ENCODE measurements around the gene SS18L1.
"Not testable (repeated sequence)": the region's sequence is repeated elsewhere in the genome, so short reads cannot be mapped to it uniquely, and the experiment has no call there.

The SS18L1 gene

DNA sequence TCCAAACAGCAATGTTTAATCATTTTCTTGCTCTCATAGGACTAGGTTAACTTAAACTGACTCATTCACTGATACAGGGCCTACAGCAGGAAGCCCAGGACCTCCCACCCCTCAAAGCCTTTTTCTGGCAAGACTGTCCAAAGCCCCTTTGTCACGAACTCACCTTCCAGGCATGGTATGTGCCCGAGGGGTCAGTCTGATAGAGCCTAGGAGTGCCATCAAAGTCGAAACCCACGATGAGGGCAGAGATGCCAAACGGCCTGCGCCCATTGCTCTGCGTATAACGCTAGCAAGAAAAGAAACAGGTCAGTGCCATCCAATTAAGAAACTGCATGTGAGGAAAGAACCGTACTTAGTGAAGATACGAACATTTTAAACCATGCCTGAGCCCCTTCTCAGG lies 4.7 kb upstream of the SS18L1 start:
- DNase-seq, result no peak

DNA sequence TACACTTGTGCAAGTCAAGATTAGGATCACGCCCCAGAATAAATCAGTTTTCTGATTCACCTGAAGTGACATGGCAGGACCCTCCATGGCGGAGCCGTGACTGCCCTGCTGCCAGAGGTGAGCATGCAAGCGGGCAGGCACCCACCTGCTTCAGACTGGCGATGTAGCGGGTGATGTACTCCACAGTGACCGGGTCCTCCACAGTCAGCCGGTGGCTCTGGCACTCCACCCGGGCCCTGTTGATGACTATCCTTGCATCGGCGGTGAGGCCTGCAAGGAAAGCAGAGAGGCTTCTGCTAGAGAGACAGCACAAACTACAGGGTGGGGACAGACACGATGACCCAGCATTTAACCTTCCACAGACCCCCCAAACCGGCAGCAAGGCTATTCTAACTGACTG lies 3.9 kb upstream of the SS18L1 start:
- DNase-seq, result no peak

DNA sequence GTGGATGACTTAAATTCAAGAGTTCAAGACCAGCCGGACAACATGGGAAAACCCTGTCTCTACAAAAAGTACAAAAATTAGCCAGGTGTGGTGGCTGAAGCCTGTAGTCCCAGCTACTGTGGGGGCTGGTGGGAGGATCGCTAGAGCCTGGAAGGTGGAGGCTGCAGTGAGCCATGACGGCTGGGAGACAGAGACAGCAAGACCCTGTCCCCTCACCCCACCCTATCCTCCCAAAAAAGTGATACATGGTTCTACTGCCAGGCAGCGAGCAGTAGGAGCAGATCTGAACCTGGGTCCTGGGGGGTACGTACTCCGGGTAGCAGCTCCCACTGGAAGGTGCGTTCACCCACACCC lies 2.5 kb upstream of the SS18L1 start:
- no peak for DNase-seq

DNA sequence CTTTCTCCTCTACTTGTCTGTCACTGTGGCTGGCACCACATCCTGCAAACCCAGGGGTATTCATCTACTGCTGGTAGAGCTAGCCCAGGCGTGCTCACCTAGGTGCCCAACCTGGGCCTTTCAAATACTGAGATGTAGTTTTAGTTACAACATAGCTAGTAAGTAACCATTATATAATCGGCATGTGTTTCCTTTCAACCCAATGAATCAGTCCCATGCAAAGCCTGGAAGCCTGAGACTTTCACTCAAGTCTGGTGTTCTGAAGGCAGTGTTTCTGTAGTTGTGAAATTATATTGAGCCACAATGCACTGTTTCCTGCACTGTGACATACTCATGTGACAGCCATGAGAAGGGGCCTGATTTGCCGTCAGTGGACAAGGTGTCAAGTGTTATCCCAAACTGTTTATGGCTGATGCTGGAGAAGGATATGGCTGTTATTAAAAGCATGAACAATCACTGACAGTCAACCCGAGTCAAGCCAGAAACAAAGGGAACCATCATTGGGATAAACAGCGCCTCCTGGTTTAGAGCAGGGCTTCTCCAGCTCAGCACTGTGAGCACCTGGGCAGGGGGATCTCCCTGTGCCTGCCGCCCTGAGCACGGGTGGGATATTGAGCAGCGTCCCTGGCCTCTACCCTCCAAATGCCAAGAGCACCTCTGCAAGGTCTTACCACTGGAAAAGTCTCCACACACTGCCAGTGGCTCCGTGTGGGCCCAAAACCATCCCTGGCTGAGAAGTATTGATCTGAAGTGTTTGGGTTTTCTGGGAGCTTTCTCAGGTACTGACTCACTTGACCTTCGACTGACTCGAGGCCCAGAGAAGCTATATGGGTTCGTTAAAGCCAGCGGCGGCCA lies 1.9 kb upstream of the SS18L1 start:
- peak; percentile 36 for DNase-seq

DNA sequence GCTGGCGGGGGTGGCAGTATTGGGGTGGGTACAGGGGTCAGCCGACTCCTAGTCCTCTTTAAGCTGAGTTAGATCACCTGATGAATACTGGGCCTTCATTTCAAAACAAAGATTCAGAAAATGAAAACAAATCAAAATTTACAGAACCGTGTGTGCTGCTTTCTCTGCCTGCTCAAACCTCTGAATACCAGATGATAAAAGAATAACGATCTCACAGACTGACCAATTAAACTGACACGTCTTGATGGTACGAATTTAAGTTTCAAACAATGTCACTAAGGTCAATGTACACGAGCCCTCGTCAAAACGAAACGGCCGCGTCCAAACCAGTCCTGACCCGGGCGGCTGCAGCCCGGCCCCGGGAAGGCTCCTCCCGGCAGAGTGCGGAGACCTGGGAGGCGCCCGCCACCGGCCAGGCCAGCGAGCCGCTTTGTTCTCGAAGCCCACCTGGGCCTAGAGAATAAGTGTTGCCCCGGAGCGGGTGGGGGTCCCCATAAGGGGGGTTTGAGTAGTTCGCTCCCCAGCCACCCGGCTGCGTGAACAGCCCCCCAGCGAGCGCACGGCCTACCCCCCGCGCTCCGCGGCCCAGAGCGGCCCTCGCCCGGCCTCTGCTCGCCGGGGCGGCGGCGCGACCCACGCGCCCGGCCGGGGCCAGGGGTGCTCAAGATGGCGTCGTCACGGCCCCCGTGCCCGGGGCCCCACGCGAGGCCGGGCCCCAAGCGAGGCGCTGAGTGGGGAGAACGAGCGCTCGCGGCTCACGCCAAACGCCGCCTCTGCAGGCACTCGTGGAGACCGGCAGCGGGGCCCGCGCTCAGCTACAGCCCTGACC lies 1.1 kb upstream of the SS18L1 start:
- DNase-seq, result no peak

DNA sequence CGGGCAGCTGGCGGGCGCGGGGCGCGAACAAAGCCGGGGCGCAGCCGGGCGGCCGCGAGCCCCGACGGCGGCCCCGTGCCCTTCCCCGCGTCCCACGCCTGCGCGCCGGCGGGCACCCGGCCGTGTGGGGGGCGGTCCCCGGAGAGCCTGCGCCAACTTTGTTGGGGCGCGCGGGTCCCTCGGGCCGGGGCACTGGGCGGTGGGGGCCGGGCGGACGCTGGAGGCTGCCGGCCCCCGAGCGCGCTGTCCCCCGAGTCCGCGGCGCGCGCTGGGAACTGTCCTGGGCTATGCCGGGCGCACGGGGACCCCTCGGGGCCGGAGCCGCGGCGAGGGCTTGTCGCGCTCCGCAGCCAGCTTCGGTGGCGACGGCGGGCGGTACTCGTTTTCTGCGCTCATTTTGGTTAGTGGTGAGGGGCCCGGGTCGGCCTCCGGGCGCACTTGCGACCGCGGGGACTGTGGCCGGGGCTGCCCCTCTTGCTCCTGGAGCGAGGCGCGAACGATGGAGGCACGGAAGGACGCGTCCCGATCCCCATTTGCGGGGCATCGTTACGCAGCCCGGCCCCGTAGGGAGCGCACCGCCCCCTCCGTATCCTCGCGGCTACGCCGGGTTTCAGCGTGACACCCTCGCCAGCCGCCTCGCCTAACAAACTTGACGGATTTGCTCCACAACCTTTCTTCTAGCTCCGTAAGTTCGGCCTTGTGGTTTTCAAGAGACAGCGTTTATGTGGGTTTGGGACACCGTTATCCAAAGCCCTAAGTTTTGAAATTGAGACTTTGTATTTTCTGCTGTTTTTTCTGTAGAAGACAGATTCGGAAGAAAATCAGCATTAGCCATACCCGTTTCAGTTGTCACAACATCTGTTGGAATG lies 622 bp downstream of the SS18L1 start:
- peak; percentile 28 for DNase-seq

DNA sequence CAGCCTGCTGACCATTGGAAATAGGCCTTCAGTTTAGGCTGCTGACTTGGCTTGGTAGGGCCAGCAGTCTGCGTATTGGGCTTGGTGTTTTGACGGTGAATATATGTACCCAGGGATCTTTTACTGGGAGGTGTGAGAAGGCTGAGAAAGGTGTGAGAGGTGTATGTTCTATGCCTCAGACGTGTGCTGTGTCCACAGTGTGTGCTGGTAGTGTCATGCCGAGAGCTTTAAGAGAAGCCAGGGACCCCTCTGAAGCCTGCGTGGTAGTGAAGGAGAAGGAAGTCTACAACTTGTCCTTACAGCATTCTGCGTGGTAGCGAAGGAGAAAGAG lies 2.1 kb downstream of the SS18L1 start:
- DNase-seq, result no peak

DNA sequence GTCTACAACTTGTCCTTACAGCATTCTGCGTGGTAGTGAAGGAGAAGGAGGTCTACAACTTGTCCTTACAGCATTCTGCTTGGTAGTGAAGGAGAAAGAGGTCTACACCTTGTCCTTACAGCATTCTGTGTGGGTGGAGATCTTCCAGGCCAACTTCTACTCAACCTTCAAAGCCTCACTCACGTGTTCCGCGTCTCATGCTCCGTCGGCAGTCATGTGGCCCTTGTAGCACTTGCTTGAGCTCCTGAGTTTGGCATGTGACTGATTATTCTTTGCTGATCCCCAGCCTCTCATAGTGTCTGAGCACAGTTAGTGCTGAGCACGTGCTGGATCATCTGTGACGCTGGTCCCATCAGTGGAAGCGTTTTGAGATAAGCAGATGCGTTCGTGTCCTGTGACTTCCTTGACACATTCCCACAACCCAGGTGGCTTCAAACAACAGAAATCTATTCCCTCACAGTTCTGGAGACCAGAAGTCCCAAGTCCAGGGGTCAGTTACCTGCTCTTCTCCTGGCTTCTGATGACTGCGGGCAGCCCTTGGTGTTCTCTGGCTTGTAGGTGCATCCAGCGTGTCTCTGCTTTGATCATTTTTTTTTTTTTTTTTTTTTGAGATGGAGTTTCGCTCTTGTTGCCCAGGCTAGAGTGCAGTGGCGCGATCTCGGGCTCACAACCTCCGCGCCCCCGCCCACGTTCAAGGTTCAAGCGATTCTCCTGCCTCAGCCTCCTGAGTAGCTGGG lies 2.6 kb downstream of the SS18L1 start:
- no peak for DNase-seq

DNA sequence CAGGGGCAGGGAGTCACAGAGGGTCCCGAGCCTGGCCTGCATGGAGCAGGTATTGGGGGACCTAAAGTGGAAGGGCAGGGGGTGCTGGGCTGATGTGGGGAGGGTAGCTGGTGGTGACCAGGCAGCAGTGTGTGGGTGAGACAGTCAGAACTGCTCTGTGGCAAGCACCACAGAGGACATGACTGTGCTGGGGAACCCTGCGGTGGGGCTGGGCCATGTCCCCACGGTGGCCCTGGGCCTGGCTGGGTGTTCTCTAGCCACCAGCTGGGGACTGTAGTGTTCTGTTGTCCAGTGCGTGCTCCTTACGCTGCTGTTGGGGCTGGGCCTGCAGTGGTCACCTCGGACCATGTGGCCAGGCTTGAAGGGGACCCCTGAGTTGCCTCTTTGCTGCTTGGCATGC lies 3.6 kb downstream of the SS18L1 start:
- DNase-seq, result no peak

DNA sequence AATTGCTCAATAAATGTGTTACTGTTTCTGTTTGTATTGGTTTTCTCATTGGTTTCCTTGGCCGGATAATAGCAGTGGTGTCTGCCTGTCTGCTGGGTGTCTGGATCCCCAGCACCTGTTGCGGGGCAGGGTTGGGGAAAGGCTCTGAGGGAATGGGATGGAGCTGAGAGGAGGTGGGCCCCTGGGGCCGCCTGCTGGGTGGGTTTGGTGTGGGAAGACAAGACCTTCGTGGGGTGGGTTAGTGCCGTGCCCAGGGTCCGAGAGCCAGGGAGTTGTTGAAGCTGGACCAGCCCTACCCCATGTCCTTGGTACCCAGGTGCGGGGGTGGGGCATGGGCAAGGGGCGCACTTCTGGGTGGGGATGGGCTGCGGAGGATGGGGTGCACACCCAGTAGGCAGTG lies 4.0 kb downstream of the SS18L1 start:
- DNase-seq, result no peak

DNA sequence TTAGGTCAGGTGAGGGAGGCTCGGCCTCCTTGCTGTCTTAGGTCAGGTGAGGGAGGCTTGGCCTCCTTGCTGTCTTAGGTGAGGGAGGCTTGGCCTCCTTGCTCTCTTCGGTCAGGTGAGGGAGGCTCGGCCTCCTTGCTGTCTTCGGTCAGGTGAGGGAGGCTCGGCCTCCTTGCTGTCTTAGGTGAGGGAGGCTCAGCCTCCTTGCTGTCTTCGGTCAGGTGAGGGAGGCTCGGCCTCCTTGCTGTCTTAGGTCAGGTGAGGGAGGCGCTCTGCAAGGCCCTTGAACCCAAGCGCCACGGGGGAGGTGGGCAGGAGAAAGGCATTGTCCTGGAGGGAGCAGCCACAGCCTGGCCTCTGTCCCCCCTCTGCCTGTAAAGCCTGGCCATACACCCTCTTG lies 4.8 kb downstream of the SS18L1 start:
- not testable (repeated sequence) for DNase-seq

DNA sequence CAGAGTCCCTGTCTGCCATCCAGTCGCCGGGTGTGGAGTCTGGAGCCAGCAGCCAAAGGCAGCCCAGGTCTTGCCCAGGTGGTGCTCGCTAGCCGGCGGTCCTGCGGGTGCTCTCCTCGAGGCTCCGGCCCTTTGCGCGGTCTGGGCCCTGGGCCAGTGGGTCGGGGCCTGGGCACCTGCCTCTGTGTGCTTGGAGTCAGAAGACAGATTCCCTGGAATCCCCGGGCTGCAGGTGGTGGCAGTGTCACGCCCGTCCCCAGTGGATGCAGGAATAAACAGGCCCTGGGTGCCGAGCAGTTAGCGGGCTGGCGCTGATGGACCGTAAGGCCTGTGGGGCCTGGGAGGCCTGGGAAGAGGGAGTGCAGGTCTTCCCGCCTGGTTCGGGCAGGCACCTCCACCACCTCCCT lies 5.3 kb downstream of the SS18L1 start:
- no peak for DNase-seq

DNA sequence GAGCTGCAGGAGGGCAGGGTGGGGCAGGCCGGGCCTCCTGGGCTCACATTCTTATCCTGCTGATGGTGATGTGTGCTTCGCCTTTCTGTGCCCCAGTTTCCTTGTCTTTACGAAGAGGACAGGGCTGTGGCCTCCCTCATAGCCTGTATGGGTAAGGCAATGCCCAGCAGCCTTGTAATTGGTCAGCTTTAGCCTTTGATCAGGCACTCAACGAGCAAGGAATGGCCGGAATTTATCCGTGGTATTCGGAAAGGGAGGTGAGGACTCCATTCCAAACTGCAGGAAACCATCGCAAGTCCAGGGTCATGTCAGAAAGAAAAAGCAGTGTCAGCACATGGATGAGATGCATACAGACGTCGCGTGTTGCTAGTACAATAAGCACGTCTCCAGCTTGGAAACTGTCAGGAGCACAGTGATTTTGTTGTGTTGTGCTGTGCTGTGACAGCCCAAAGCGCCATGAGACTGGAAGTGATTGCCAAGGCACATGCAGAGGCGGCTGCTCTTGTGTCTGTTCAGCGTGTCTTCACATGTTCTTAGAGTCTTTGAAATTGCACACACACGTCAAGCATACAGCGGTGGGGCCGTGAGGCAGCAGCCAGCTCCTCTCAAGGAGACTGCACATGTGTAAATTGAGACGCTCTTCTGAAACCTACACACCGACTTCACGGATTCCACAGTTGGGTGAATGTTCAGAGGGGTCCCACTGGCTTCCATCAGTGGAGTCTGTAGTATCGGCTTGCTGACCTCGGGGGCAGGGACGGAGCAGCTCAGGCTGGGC lies 6.2 kb downstream of the SS18L1 start:
- no peak for DNase-seq

DNA sequence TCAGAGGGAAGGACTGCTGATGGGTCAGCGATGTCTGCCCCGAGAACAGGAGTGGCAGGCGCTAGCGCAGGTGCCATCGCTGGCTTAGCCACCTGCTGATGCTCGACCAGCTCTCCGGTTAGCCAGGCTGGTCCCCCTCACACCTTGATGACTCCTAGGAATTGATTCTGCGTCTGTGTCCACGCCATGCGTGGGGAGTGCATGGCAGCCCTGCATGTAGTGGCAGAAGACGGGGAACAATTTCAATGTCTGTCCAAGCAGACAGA lies 6.7 kb downstream of the SS18L1 start:
- DNase-seq, result no peak

DNA sequence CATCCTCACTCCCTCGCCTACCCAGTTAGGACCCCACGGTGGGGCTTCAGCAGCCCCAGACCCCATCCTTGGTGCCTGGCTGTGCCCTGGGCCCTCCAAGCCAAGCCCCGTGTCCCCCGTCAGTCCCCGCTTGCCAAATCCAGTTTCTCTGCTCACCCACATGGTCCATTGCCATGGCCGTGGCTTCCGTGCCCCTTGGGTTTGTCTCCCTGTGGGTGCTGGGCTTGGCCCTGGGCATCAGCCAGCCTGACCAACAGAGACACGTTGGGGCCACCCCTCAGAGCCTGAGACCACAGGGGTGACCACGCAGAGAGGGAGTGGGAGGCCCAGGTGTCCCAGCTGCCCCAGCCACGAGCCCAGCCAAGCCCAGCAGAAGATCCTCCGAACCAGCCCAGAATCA lies 7.7 kb downstream of the SS18L1 start:
- no peak for DNase-seq

DNA sequence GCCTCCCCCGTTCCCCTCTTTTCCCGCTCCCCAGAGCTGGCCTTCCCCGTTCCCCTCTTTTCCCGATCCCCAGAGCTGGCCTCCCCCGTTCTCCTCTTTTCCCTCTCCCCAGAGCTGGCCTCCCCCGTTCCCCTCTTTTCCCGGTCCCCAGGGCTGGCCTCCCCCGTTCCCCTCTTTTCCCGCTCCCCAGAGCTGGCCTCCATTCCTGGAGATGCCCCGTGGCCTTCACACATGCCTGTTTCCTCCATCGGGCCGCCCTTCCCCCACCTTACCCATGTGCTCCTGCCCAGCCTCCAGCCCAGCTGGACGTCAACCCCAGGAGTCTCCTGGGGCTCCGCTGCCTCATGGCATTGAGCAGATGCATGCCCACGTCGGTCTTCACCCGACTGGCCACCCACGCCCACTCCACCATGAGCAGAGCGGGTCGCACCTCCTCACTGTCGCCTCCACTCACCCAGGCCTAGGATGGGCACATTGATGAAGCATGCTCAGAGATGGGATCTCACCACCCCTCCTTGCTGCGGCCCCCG lies 8.3 kb downstream of the SS18L1 start:
- DNase-seq, result no peak

DNA sequence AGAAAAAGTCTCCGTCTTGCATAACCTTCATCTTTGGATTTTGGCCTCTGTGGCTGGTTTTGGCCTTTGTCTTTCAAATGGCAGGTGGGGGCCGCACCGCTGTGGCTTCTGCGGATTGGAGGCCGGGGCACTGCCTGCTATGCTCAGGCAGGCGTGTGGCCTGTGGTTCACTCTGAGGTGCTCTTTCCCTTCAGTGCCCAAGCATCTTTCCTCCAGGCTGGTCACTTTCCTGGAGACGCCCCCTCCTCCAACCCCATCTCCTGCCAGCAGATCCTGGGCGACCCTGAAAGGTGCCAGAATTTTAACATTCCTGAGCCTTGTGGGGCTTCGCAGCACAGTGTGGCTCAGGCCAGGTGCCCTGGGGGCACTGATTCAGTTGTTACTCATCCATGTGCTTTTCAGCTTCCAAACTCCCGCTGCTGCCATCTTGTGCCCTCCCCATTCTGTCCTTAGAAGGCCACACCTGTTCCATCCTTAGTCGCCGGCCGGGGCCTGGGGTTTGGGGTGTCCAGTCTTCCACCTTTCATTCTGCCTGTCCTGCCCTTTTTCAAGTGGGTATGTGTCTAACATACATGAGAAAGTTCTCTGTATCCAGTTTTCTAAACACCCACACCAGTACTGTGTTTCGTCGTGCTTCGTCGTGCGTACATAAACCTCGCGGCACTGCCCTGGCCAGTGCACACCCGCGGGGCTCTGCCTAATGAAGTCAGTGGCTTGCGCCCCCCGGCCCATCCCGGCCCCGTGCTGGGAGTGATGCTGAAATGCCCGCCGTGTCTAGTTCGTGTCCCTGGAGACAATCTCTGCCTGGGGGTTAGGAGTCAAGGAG lies 12.1 kb downstream of the SS18L1 start:
- no peak for DNase-seq

DNA sequence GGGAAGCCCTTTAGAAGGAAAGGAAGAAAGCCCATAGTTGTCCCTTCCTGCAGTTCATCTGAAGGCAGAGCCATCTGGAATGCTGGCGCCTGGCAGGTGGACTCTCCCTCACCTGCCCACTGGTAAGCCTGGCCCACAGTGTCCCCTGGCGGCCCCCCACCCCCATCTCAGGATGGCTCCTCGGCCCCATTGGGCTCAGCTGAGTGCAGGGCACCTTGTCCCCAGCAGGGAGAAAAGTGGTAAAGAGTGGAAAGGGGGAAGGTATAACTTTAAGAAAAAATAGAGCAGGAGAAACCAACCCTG lies 12.6 kb downstream of the SS18L1 start:
- DNase-seq, result no peak

DNA sequence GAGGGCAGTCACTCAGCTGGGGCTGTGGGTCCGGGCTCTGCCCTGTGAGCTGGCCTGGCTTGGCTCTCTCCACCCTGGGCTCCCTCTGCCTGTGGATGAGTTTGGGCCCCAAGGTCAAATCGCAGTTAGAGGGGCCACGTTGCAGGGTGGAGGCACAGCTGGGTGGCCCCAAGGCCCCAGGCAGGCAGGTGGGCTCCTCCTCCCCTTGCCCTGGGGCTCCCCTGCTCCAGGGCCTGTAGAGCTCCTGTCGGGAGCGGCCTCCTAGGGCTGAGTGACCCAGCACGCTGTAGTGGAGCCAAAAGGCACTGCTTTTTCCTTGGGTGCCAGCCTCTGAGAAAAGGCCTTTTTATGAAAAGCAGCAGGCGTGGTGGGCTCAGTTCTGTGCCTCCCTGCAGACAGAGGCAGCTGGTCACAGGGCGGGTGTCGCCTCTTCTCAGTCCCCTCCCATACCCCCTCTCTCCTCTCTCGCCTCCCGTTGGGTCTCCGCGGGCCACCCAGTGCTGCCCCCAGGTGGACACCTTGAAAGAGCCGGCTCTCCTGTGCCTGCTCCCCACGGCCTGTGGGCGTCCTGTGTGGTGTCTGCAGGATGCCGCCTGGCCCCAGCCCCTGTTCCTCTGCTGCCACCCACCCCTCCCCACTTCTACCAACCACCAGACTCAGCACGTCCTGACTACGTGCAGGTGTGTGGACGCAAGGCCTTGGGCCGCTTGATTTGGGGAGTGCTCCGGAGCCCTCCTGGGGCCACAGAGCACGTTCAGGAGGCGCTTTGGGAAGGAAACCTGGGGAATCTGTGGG lies 13.2 kb downstream of the SS18L1 start:
- peak; percentile 77 for DNase-seq

DNA sequence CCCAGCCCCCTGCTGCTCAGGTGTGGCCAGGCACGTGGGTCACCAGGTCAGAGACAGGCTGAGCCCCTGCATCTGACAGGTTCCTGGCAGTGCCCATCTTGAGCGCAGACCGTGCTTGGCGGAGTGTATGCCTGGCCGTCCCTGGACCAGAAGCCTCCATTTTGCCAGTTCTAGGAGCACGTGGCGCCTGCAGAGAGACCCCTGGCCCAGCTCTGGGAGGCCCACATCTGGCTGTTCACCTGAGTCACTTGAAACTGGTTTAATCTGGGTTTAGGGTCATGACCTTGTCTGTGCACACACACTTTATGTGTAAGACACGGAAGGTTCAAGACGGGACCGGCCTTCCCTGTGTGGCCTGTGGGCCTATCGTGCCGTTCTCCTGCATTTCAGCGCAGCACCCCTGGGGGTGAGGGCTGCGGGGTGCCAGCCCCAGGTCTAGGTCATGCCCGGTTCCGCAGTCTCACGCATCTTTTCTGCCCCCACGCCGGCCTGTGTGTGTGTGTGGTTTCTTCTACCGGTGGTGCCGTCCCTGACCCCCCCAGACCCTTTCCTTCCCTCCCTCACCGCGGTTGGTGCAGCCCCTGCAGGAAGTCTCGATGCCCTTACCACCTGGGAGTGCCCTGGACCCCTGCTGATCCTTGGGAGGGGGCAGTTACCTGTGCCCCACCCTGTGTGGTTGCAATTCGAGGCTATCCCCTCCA lies 14.0 kb downstream of the SS18L1 start:
- no peak for DNase-seq
